ENCODE results near the gene CD24. TPM values are rescaled to one million over a fixed set of nuclear protein-coding genes. Genes with fewer than 3 reads are reported as not detected.

The CD24 gene
- total and polyA plus RNA-seq, 4 donors, result 14.2 to 84.6 (median 14.7) TPM

- H3K4me1 ChIP-seq (ENCODE audit: control insufficient read depth in 4 of 4, insufficient read depth in 4 of 4, low read length in 3 of 4), result peaks cover 0 to 4% (median 0%) of the 10 kb centered on the region in 4 donors
These were observed 51.9 kb downstream of the CD24 start for GRCh38 chr6:106922626-106923025.

More at GRCh38 chr6:106922626-106923025, 51.9 kb downstream of the CD24 start:
- Histone ChIP-seq H3K9ac (ENCODE audit: low read depth in 1 of 2, low read length in 2 of 2) (no peak overlapping the region), H3K27ac (ENCODE audit: low read depth in 1 of 2, low read length in 2 of 2) (no peak overlapping the region), H3K36me3 (ENCODE audit: control insufficient read depth in 4 of 4, insufficient read depth in 3 of 4, low read depth in 1 of 4, low read length in 3 of 4) (no peaks in the 10 kb centered on the region), H3K9me3 (ENCODE audit: control insufficient read depth in 4 of 4, low read length in 3 of 4) (no peaks in the 10 kb centered on the region), H3K27me3 (ENCODE audit: control insufficient read depth in 4 of 4, insufficient read depth in 4 of 4, low read length in 3 of 4) (no peaks in the 10 kb centered on the region), H3K4me3 (ENCODE audit: low read depth in 1 of 3, low read length in 3 of 3) (no peak overlapping the region)
- DNase-seq (ENCODE audit: low spot score), result no peak
- no peak for TF ChIP-seq ATF3 (IDR thresholded peaks at IDR 0.05)
- TF ChIP-seq RXRA (IDR thresholded peaks at IDR 0.05), result no peak
- TF ChIP-seq TAF1 (conservative IDR thresholded peaks at IDR 0.05), result no peak
- TF ChIP-seq, protein P1, sequence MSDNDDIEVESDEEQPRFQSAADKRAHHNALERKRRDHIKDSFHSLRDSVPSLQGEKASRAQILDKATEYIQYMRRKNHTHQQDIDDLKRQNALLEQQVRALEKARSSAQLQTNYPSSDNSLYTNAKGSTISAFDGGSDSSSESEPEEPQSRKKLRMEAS (IDR thresholded peaks at IDR 0.05), result no peak
- no peak for TF ChIP-seq SP1 (IDR thresholded peaks at IDR 0.05)
- TF ChIP-seq, protein P2, sequence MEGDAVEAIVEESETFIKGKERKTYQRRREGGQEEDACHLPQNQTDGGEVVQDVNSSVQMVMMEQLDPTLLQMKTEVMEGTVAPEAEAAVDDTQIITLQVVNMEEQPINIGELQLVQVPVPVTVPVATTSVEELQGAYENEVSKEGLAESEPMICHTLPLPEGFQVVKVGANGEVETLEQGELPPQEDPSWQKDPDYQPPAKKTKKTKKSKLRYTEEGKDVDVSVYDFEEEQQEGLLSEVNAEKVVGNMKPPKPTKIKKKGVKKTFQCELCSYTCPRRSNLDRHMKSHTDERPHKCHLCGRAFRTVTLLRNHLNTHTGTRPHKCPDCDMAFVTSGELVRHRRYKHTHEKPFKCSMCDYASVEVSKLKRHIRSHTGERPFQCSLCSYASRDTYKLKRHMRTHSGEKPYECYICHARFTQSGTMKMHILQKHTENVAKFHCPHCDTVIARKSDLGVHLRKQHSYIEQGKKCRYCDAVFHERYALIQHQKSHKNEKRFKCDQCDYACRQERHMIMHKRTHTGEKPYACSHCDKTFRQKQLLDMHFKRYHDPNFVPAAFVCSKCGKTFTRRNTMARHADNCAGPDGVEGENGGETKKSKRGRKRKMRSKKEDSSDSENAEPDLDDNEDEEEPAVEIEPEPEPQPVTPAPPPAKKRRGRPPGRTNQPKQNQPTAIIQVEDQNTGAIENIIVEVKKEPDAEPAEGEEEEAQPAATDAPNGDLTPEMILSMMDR (IDR thresholded peaks at IDR 0.05; ENCODE audit: low read depth, low read length, missing input control), result no peak
- TF ChIP-seq ZBTB33 (IDR thresholded peaks at IDR 0.05), result no peak
- TF ChIP-seq HNF4G (IDR thresholded peaks at IDR 0.05), result no peak
- TF ChIP-seq GABPA (IDR thresholded peaks at IDR 0.05 in 1 of 2, conservative IDR thresholded peaks at IDR 0.05 in 1 of 2), result no peak
- no peak for TF ChIP-seq FOXA1 (IDR thresholded peaks at IDR 0.05)
- no peak for TF ChIP-seq EGR1 (IDR thresholded peaks at IDR 0.05; ENCODE audit: low read depth in 2 of 2)
- no peak for TF ChIP-seq JUND (IDR thresholded peaks at IDR 0.05)
- no peak for TF ChIP-seq RAD21 (IDR thresholded peaks at IDR 0.05)
- no peak for TF ChIP-seq NR2F2 (IDR thresholded peaks at IDR 0.05)
- TF ChIP-seq FOXA2 (IDR thresholded peaks at IDR 0.05), result no peak
- no peak for TF ChIP-seq YY1 (IDR thresholded peaks at IDR 0.05)
- no peak for TF ChIP-seq HNF4A (conservative IDR thresholded peaks at IDR 0.05)
- TF ChIP-seq REST (IDR thresholded peaks at IDR 0.05), result no peak
- WGBS, result 89% methylated on average over 4 of the region's 4 CpGs

Other genes starting within 250 kb of the CD24 start
- 1 to 10 TPM; 7.4 to 7.9 TPM for gene MTRES1, start 53.5 kb upstream of the CD24 start, total RNA-seq
- 10 to 100 TPM; 14.9 to 23.5 TPM for gene MTRES1, start 53.5 kb upstream of the CD24 start, polyA plus RNA-seq
- gene BEND3, start 140.8 kb upstream of the CD24 start, total RNA-seq, result 1 to 10 TPM; 1.7 TPM
- gene BEND3, start 140.8 kb upstream of the CD24 start, polyA plus RNA-seq, result under 1 TPM; 0.47 to 0.76 TPM

Data from liver (tissue), 9 donors.